GM19025 (cell line): ENCODE data around the gene VCX3B.
"Not testable (repeated sequence)": the region's sequence is repeated elsewhere in the genome, so short reads cannot be mapped to it uniquely, and the experiment has no call there.

Experiments
- ATAC-seq: cut with Tn5 transposase; IDR thresholded peaks from one replicate; pipeline ENCODE4 v1.9.1; 2021; ENCODE audit warnings: mild to moderate bottlenecking, low read depth, moderate library complexity; ENCODE audit not compliant: unreplicated experiment

Gene VCX3B

GRCh38 chrX:8464530-8464929, at the start of gene VCX3B:
Gene VCX3B (plus strand): TSS chrX:8464830. CDS start chrX:8465451, 621 bp downstream.
- not testable (repeated sequence) for ATAC-seq

DNA sequence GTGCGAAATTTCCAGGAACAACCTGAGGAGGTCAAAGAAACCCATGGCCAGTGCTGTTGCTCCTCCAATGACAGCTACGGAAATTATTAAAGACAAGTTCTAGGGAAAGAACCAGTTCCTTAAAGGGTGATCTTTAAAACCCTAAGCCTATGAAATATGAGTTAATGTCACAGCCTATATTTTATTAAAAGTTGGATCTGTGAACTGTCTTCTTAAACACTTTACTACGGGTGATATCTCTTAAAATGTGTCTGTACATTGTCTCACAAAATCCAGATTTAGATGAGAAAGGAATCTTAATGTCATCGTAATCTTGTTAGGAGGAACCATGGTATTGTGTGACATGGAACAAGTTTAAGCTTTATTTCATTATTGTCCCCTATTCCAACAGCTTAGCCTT, 46.3 kb upstream of the VCX3B start:
- no peak for ATAC-seq

- no peak for ATAC-seq
Measured at GRCh38 chrX:8424912-8425311, 39.7 kb upstream of the VCX3B start.

GRCh38 chrX:8429692-8430249, 34.9 kb upstream of the VCX3B start:
- no peak for ATAC-seq

DNA sequence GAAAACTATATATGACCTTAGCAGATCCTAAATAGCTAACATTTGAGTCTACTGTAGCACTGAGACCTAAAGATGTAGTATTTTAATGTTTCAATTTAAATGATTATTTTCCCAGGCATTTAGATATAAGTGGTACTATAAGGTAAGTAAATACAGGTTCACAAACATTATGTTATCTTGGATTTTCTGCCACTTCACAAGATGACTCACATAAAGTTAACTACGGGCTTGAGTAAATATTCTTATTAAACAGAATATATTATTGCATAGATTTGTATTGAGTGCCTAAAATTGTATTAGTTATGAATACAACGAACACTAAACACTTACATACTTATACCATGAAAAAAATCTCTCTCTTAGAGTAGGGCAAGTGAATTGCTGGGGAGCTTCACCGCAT, 34.2 kb upstream of the VCX3B start:
- ATAC-seq, result no peak

GRCh38 chrX:8432396-8432795, 32.2 kb upstream of the VCX3B start:
- no peak for ATAC-seq

DNA sequence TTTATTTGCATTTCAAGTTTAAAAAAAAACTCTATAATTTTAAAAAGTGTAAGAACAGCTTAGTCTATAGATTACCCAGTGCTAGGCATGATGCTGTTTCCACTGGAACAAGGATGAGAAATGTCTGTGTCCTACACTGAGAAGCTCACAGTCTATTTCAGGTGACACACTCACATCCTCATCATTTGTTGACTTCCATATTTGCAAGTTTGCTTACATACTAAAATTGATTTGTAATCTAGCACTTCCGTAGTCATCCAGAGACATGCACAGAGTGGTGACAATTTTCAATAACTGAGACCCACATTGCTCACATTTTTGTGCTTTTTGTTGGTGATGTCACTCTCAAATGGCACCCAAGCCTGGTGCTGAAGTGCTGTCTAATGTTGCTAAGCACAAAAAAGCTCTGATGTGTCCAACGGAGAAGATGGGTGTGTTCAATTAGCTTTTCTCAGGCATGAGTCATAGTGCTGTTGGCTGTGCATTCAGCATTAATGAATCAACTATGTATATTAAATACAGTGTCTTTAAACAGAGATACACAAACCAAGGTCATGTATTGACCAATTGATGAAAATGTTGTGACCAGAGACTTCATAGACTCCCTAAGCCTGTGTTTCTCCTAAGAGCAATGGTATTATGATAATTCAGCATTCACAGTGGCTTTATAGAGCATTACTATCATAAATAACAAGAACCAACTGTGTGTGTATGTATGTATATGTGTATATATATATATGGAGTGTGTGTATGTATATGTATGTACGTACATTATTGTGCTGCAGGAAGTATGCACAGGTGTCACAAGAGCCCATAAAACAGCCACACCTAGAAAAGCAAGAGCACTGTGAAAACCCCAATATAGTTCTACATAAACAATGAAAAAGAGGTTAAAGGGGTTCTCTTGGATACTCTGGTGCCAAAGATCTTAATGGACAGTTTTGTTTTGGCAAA, 31.2 kb upstream of the VCX3B start:
- ATAC-seq, result no peak

- ATAC-seq, result no peak
Measured at GRCh38 chrX:8447368-8447767, 17.3 kb upstream of the VCX3B start.

GRCh38 chrX:8452343-8452742, 12.3 kb upstream of the VCX3B start:
- not testable (repeated sequence) for ATAC-seq

DNA sequence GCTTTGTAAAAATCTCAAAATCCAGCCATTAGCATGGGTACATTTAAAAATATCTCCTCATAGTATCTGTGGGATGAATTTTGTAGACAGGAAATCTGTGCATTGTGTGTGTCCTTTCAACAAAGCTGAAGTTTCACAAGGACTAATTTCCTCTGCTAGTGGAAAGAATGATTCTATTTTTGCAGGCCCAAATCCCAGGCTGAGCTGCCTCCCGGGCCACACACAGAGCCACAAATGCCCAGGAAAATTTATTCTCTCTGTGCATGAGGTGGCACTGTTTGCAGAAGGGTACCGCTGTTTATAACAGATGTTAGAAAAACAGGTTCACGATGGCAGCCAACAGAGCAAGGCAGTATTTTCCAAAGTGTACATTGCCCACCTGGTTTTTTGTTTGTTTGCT, 11.0 kb upstream of the VCX3B start:
- ATAC-seq, result no peak

DNA sequence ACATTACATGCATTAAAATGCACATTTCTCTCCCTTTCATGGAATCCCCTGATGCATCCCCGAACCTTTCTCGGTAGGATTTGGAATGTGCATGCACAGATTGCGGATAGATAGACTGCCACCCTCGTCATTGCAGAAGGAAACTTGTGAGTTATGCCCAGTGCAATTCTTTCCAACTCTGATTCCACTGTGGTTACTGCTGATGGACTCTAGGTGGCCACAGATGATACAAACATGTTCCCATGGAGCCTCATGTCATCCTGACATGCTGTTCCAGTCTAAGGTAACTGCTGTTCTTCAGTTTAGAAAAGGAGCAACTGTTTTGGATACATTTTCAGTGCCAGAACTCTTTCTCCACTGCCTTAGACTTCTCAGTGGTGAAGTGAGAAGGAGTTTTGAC, 9.1 kb upstream of the VCX3B start:
- ATAC-seq, result no peak

DNA sequence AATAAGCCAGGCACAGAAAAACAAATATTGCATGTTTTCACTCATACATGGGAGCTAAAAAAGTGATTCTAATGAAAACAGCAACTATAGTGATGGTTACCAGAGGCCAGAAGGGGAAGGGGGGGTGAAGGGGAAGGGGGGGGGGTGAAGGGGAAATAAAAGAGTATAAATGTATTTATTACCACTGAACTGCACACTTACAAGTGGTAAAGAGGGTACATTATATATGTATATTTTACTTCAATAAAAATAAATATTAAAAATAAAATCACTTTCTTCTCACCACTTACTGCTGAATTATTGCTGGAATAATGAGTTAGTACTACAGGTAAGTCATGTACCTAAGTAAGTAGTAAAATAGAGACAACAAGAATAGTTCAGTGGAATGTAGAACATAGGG, 2.1 kb upstream of the VCX3B start:
- ATAC-seq, result no peak

DNA sequence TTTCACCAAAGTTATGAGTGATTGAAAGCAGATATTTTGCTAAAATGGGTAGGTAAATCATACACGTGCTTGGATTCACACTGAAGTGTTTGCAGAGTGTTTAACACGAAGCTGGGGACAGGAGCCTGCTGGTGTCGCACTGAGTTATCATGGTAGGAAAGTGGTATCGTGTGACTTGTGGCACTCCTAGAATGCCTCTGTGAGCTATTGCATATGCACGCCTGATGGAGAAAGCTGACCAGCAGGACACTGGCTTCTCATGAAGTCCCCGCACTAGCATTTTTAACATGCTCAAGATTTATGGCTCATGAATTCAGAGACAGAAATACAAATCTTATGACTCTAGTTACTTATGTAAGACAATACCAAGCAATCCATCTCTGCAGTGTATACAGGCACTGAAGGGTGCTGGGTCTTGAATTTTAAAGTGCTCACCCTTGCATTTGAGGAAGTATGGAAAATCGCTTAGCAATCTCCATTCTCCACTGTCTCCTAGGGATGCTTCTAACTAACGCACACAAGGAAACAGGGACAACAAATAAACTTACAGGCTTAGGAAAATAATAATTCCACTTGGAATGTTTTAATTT, 19.8 kb downstream of the VCX3B start:
- ATAC-seq, result no peak

GRCh38 chrX:8495036-8495435, 30.4 kb downstream of the VCX3B start:
- ATAC-seq, result not testable (repeated sequence)

DNA sequence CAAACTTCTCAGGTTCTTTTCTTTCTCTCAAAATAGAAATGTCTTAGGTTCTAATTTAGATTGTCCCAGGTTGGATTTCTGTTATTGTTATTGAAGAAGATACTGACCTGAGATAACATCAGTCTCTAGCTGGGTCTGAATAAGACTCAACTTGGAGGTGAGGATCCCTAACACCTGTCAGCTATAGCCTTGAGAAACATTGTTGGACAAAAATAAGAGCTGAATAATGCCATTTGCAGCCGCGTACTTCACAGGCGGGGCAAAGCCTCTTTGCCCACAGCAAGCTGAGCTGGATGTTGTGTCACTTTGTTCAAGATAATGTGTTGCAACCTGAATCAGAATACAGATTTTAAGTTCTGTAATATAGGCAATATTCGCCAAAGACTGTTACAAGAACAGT, 35.6 kb downstream of the VCX3B start:
- no peak for ATAC-seq

GRCh38 chrX:8502101-8502500, 37.5 kb downstream of the VCX3B start:
- ATAC-seq, result not testable (repeated sequence)

GRCh38 chrX:8504451-8504850, 39.8 kb downstream of the VCX3B start:
- no peak for ATAC-seq
